Stomach (tissue), 4 donors: Measurements from ENCODE around the gene ULK4.

Source experiments
- CTCF ChIP-seq, 7 experiments: fragments of 450-650 bp in 4 of 7; fragments of 200-600 bp in 3 of 7; sonication (generic) in 3 of 7; IDR thresholded peaks; one replicate each; pipeline ENCODE4 v1.5.1; 2016 to 2019; ENCODE audit warnings: antibody characterized with exemption in 7 of 7, control low read depth in 2 of 7, mild to moderate bottlenecking in 1 of 7
- EP300 ChIP-seq: sonication (generic); formaldehyde crosslinking; IDR thresholded peaks from one replicate; pipeline ENCODE4 v1.6.1; 2017; ENCODE audit warnings: antibody characterized with exemption
- POLR2A ChIP-seq, 4 donors: fragments of 450-650 bp; IDR thresholded peaks; one replicate each; pipeline ENCODE4 v1.6.1; 2016; ENCODE audit warnings: antibody characterized with exemption in 4 of 4, control low read depth in 2 of 4, mild to moderate bottlenecking in 1 of 4, moderate library complexity in 1 of 4

- TF ChIP-seq POLR2A (IDR thresholded peaks at IDR 0.05) (no peak), EP300 (no peak), CTCF (IDR thresholded peaks at IDR 0.05) (no peak)
Measured at GRCh38 chr3:41507336-41508062, 454.4 kb downstream of the ULK4 start.
